Measurements from ENCODE around the gene MPP1. TPM values are rescaled to one million over a fixed set of nuclear protein-coding genes. Genes with fewer than 3 reads are reported as not detected.

Gene MPP1
- total RNA-seq, 1 donor from 2014 or later = 9.2 TPM

- TF ChIP-seq CTCF (conservative IDR thresholded peaks at IDR 0.05; ENCODE audit: low read depth, low read length) = no peak
- DNase-seq (ENCODE audit: low read depth) = no peak
- H3K4me3 ChIP-seq (ENCODE audit: low read depth, low read length) = no peak overlapping the region
Measured at GRCh38 chrX:154800478-154801210, 4.6 kb downstream of the MPP1 start.

DNA sequence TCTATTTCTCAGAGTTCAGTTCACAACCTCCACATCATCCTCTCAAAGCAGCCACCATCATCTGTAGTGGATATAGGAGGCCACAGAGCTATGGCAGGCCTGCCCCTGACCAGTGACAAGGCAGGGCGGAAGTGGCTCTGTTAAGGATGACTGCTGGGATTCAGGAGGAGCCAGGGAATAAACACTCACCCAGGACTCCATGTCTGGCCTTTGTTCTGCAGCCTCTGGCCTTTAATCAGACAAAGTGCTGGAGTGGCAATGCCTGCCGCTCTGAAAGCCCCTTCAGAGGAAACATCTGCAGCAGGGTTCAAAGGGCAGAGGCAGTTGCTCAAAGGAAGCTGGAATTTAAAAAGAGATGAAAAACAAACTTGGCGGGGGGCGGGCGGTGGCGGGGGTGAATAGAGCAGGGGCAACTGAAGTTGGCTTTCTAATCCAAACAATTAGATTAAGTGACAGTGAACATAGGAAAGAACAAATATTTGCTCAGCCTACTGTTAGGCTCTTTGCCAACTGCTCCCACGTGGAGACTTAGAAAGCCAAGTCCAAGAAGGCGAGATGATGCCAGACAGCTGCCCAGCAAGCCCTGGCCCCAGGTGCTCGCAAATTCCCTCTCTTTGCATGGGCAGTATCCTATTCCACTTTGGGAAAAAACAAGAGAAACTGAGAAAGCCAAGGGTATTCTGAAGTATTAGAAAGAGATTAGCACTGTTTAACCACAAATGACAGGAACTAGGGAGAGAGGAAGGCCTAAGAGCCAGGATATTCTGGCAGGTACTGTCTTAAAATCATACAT lies 5.5 kb downstream of the MPP1 start:
- no peak for DNase-seq (ENCODE audit: low read depth)
- no peak overlapping the region for H3K4me3 ChIP-seq (ENCODE audit: low read depth, low read length)
- no peak for TF ChIP-seq CTCF (conservative IDR thresholded peaks at IDR 0.05; ENCODE audit: low read depth, low read length)

GRCh38 chrX:154797006-154797405 lies 8.3 kb downstream of the MPP1 start:
- DNase-seq (ENCODE audit: low read depth) = no peak
- no peak for TF ChIP-seq CTCF (conservative IDR thresholded peaks at IDR 0.05; ENCODE audit: low read depth, low read length)
- no peak overlapping the region for H3K4me3 ChIP-seq (ENCODE audit: low read depth, low read length)

DNA sequence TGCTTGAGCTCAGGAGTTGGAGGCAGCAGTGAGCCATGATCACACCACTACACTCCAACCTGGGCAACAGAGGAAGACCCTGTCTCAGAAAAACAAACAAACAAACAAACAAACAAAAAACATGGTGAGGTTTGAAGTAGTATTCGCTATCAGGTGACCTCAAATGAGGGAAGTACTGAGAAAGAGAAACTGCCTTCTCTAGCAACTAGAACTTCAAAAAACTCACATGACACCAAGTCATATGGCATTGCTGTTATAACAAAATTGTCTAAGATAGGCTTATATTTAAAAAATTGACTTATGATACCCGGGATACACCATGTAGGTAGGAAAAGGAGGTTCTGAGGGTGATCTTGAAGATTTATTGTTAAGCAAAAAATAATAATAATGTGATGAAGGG lies 10.3 kb downstream of the MPP1 start:
- DNase-seq (ENCODE audit: low read depth) = no peak
- TF ChIP-seq CTCF (conservative IDR thresholded peaks at IDR 0.05; ENCODE audit: low read depth, low read length) = no peak
- no peak overlapping the region for H3K4me3 ChIP-seq (ENCODE audit: low read depth, low read length)

GRCh38 chrX:154793084-154793795 lies 12.0 kb downstream of the MPP1 start:
- no peak for DNase-seq (ENCODE audit: low read depth)
- TF ChIP-seq CTCF (conservative IDR thresholded peaks at IDR 0.05; ENCODE audit: low read depth, low read length) = no peak
- H3K4me3 ChIP-seq (ENCODE audit: low read depth, low read length) = no peak overlapping the region

GRCh38 chrX:154791939-154792338 lies 13.3 kb downstream of the MPP1 start:
- no peak for TF ChIP-seq CTCF (conservative IDR thresholded peaks at IDR 0.05; ENCODE audit: low read depth, low read length)
- no peak overlapping the region for H3K4me3 ChIP-seq (ENCODE audit: low read depth, low read length)
- no peak for DNase-seq (ENCODE audit: low read depth)
